Lung (tissue), 12 donors: ENCODE data around the gene CPT2. TPM values are rescaled to one million over a fixed set of nuclear protein-coding genes. Genes with fewer than 3 reads are reported as not detected.
"Not testable (repeated sequence)": the region's sequence is repeated elsewhere in the genome, so short reads cannot be mapped to it uniquely, and the experiment has no call there.

Source experiments
- ATAC-seq: fragments of 200-7000 bp; cut with Tn5 transposase; one replicate; pipeline ENCODE4 v1.9.1; 2020; ENCODE audit warnings: moderate number of reproducible peaks; ENCODE audit not compliant: insufficient read depth, low FRiP score
- DNase-seq, 3 donors: peaks; one replicate each; pipeline ENCODE4 v3.0.0-alpha.2; 2013 to 2017
- H3K27ac ChIP-seq, 2 donors: one replicate each; pipeline ENCODE4 v1.5.1; 2013; ENCODE audit warnings: mild to moderate bottlenecking in 2 of 2, moderate library complexity in 2 of 2, control low read depth in 1 of 2, inconsistent platforms in 1 of 2, low read depth in 1 of 2, low read length in 1 of 2
- H3K27me3 ChIP-seq, 3 donors: one replicate each; pipeline ENCODE4 v1.5.1; 2013; ENCODE audit warnings: low read length in 2 of 3; ENCODE audit not compliant: control insufficient read depth in 3 of 3, insufficient read depth in 3 of 3
- H3K36me3 ChIP-seq, 4 donors: one replicate each; pipeline ENCODE4 v1.5.1; 2013; ENCODE audit warnings: low read length in 4 of 4, mild to moderate bottlenecking in 1 of 4, moderate library complexity in 1 of 4; ENCODE audit not compliant: control insufficient read depth in 4 of 4, insufficient read depth in 4 of 4
- H3K4me1 ChIP-seq, 5 donors: one replicate each; pipeline ENCODE4 v1.5.1; 2013; ENCODE audit warnings: low read length in 5 of 5, mild to moderate bottlenecking in 2 of 5, moderate library complexity in 1 of 5; ENCODE audit not compliant: control insufficient read depth in 5 of 5, insufficient read depth in 5 of 5
- H3K4me3 ChIP-seq: one replicate; pipeline ENCODE4 v1.5.1; 2013; ENCODE audit warnings: mild to moderate bottlenecking, control low read depth, moderate library complexity
- H3K9ac ChIP-seq, 2 donors: one replicate each; pipeline ENCODE4 v1.5.1; 2013; ENCODE audit warnings: low read length in 2 of 2, control low read depth in 1 of 2; ENCODE audit not compliant: insufficient read depth in 1 of 2
- H3K9me3 ChIP-seq, 4 donors: one replicate each; pipeline ENCODE4 v1.5.1; 2013; ENCODE audit warnings: low read length in 3 of 4, mild to moderate bottlenecking in 1 of 4, moderate library complexity in 1 of 4; ENCODE audit not compliant: control insufficient read depth in 4 of 4, insufficient read depth in 3 of 4
- WGBS, 2 donors: extraction: QIAGEN DNeasy Blood & Tissue Kit; methylation state at CpG; one replicate each; pipeline ENCODE4 v1.1.7; 2013; 5-methylcytosine and 5-hydroxymethylcytosine counted together
- polyA plus RNA-seq, 2 donors: library from polyadenylated mRNA; stranded (reverse); fragments of 200-250 nt; gene quantifications; one replicate each; pipeline ENCODE4 v1.2.1, GENCODE V29; 2013
- total RNA-seq, 2 donors: library from RNA; depleted of rRNA in 1 of 2; stranded (reverse); fragments of >200 nt in 1 of 2; gene quantifications; one replicate each; pipeline ENCODE4 v1.2.1, GENCODE V29; 2014 to 2021
- TF ChIP-seq, protein P1 (sequence below): IDR thresholded peaks from 2 replicates; pipeline ENCODE4 v1.5.1; 2012; ENCODE audit warnings: mild to moderate bottlenecking; ENCODE audit errors: control extremely low read depth, extremely low read depth
- donor health status: control.
- donor health status: control.
- donor health status: Bipolar disorder and iron deficiency.
- donor health status: healthy.
- donor health status: DM: yes; HTN: yes; CAD: no.

Gene CPT2
- total and polyA plus RNA-seq, 4 donors: 11.5 to 26.4 (median 18.7) TPM

DNA sequence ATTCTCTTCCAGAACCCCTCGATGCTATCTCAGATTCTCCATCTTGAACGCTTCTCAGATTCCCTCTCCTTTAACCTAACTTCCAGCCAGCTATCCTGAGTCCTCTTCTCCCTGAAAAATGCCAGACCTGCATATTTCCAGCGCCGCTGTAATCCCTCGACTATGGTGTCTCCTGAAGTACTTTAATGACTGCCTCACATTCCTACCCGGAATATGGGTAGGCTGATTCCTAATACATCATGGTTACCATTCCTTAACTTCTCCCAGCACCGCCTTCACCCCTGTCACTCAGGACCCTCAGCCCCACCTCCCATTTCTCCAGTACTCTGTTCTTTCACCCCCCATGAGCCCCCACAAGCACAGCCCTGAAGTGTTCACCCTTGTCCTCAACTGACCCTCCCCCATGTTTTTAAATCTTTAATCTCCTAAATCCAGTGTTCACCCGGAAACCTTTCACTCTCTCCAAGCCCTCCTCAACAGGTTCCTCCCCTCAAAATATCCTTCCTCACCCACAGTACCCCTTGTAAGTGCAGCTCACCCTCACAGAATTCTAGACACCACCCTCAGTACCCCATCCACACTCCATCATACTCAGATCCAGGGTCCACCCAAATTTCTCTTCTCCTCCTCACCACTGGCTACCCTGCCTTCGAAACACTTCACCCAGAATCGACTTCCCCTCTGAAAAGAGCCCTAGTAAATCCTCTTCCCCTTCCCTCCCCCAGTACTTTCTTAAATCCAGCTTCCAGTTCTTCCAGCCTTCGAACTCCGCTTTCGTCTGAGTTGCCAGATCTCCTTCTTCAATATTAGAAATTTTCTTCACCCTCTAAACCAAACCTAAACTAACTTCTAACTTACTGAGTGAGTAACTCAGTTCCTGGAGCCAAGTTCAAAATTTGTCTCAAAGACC lies 922 bp downstream of the CPT2 start:
- 28 to 33% methylated on average over 13 of the region's 13 CpGs for WGBS, 2 donors
- Histone ChIP-seq H3K4me1 (peaks cover 0 to 24% (median 10%) of the 10 kb centered on the region in 5 donors), H3K4me3 (peak overlapping the region; percentile 98), H3K27ac (peak overlapping the region; percentile 99), H3K36me3 (peaks cover under 1 to 15% (median 11%) of the 10 kb centered on the region in 4 donors), H3K9ac (peak overlapping the region; percentile 88 to 94), H3K27me3 (no peaks in the 10 kb centered on the region), H3K9me3 (no peaks in the 10 kb centered on the region)
- ATAC-seq (no peak), DNase-seq (peak in 1 of 3 donors; percentile 47)
- TF ChIP-seq, protein P1, sequence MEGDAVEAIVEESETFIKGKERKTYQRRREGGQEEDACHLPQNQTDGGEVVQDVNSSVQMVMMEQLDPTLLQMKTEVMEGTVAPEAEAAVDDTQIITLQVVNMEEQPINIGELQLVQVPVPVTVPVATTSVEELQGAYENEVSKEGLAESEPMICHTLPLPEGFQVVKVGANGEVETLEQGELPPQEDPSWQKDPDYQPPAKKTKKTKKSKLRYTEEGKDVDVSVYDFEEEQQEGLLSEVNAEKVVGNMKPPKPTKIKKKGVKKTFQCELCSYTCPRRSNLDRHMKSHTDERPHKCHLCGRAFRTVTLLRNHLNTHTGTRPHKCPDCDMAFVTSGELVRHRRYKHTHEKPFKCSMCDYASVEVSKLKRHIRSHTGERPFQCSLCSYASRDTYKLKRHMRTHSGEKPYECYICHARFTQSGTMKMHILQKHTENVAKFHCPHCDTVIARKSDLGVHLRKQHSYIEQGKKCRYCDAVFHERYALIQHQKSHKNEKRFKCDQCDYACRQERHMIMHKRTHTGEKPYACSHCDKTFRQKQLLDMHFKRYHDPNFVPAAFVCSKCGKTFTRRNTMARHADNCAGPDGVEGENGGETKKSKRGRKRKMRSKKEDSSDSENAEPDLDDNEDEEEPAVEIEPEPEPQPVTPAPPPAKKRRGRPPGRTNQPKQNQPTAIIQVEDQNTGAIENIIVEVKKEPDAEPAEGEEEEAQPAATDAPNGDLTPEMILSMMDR: no peak

DNA sequence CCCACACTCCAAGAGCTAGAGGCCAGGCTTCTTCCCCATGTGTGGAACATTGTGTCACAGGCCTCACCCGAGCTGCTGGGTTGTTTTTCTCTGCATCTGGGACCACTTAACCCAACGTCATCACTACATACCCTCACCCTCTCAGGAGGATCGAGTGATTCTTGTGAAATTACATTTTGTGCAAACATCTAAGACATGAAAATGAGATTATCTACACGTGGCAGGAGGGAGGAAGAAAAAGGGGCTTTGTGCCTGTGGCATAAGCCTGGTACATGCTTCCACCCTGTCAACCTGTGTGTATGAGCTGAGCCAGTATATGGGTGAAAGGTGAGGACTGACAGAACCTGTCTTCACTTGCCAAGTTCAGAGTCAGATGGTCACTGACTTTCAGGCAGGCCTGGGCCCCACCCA lies 1.6 kb downstream of the CPT2 start:
- 44 to 46% methylated on average over 4 of the region's 4 CpGs for WGBS, 2 donors
- peaks cover 0 to 24% (median 10%) of the 10 kb centered on the region in 5 donors for H3K4me1 ChIP-seq
- DNase-seq (no peak), ATAC-seq (no peak)
- no peaks in the 10 kb centered on the region for H3K9me3 ChIP-seq
- H3K36me3 ChIP-seq: peaks cover 3 to 20% (median 15%) of the 10 kb centered on the region in 4 donors
- H3K27me3 ChIP-seq: no peaks in the 10 kb centered on the region
- no peak overlapping the region for H3K4me3 ChIP-seq
- no peak overlapping the region for H3K9ac ChIP-seq
- TF ChIP-seq, protein P1: no peak
- peak overlapping the region; percentile 44 to 99 for H3K27ac ChIP-seq

DNA sequence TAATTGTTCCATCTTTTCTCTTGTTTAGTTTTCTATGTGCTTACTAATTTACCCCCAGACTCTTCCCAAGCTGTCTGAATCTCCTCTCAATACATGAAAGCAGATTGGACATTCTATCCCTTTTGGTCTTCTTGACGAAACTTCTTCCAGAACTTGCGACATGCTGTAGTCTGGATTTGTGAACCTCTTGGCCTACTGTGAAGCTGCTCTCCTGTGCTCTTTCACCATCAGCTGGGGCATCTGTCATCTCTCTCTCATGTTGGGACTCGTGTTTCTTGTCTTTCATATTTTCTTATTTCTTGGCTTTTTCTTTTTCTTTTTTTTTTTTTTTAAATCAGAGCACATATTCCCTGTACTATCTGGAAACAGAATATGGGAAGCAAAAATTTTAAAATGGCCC lies 6.8 kb downstream of the CPT2 start:
- ATAC-seq: no peak

DNA sequence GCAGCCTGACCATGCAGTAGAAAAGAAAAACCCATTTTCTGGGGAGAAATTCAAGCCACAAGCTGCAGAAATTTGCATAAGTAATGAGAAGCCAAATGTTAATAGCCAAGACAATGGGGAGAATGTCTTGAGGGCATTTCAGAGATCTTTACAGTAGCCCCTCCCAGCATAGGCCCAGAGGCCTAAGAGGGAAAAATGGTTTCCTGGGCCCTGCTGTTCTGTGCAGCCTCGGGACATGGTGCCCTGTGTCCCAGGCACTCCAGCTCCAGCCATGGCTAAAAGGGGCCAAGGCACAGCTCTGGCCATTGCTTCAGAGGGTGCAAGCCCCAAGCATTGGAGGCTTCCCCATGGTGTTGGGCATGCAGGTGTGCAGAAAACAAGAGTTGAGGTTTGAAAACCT lies 8.9 kb downstream of the CPT2 start:
- ATAC-seq, H3K4me3 ChIP-seq, H3K9ac ChIP-seq, H3K27me3 ChIP-seq, H3K27ac ChIP-seq, DNase-seq, H3K9me3 ChIP-seq, H3K4me1 ChIP-seq: not testable (repeated sequence)
- 96 to 100% methylated on average over 1 of the region's 1 CpG for WGBS, 2 donors
- H3K36me3 ChIP-seq: peaks cover 31 to 54% (median 40%) of the 10 kb centered on the region in 4 donors

More for the DNA sequence above, 6.8 kb downstream of the CPT2 start:
- TF ChIP-seq, protein P1: no peak
- DNase-seq: no peak
- H3K4me3 ChIP-seq: no peak overlapping the region
- H3K36me3 ChIP-seq: peaks cover 21 to 45% (median 34%) of the 10 kb centered on the region in 4 donors
- 91 to 96% methylated on average over 3 of the region's 3 CpGs for WGBS, 2 donors
- H3K27me3 ChIP-seq: no peaks in the 10 kb centered on the region
- no peak overlapping the region for H3K27ac ChIP-seq
- H3K9me3 ChIP-seq: peaks cover 0 to 6% (median 0%) of the 10 kb centered on the region in 4 donors
- no peak overlapping the region for H3K9ac ChIP-seq
- peaks cover 0 to 3% (median 0%) of the 10 kb centered on the region in 5 donors for H3K4me1 ChIP-seq

DNA sequence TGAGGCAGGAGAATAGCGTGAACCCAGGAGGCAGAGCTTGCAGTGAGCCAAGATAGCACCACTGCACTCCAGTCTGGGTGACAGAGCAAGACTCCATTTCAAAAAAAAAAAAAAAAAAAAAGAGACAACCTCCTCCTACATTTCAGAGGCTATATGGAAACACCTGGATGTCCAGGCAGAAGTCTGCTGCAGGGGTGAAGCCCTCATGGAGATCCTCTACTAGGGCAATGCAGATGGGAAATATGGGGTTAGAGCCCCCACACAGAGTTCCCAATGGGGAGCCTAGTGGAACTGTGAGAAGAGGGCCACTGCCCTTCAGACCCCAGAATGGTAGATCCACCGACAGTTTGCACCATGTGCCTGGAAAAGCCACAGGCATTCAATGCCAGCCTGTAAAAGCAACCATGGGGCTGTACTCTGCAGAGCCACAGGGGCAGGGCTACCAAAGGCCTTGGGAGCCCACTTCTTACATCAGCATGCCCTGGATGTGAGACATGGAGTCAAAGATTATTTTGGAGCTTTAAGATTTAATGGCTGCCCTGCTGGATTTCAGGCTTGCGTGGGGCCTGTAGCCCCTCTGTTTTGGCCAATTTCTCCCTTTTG lies 9.6 kb downstream of the CPT2 start:
- WGBS, 2 donors: 97 to 99% methylated on average over 3 of the region's 3 CpGs
- H3K9me3 ChIP-seq, DNase-seq: not testable (repeated sequence)

More for the DNA sequence above, 9.6 kb downstream of the CPT2 start:
- not testable (repeated sequence) for H3K4me1 ChIP-seq, H3K4me3 ChIP-seq, H3K27me3 ChIP-seq, H3K27ac ChIP-seq, H3K9ac ChIP-seq, ATAC-seq
- peaks cover 31 to 54% (median 42%) of the 10 kb centered on the region in 4 donors for H3K36me3 ChIP-seq
